Medulla oblongata (tissue), 1 donor: Measurements from ENCODE around the gene ALDH1B1.
"Not testable (repeated sequence)": the region's sequence is repeated elsewhere in the genome, so short reads cannot be mapped to it uniquely, and the experiment has no call there.

Source experiments
- DNase-seq: peaks from one replicate; pipeline ENCODE4 v3.0.0-alpha.2; 2015; ENCODE audit errors: extremely low spot score

The ALDH1B1 gene

GRCh38 chr9:38387066-38387465 is 5.4 kb upstream of the ALDH1B1 start:
- DNase-seq = no peak

DNA sequence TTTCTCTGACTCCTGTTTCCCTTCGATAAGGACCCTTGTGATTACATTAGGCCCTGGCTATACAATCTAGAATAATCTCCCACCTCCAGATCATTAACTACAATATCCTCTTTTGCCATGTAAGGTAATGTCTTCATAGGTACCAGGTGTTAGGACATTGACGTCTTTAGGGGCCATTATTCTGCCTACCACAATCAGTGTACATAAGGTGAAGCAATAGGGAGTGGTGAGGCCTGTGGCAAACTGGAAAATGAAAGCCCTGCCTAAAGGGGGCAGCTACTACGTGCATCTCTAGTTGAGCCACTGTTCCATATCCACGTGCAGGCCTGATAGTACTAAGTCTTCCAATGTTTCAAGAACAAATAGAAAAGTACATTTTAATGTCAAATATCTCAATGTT is 4.8 kb upstream of the ALDH1B1 start:
- no peak for DNase-seq

GRCh38 chr9:38388283-38389223 is 3.9 kb upstream of the ALDH1B1 start:
- no peak for DNase-seq

- DNase-seq = no peak
Measured at GRCh38 chr9:38389313-38389712, 3.2 kb upstream of the ALDH1B1 start.

GRCh38 chr9:38390442-38390841 is 2.1 kb upstream of the ALDH1B1 start:
- no peak for DNase-seq

DNA sequence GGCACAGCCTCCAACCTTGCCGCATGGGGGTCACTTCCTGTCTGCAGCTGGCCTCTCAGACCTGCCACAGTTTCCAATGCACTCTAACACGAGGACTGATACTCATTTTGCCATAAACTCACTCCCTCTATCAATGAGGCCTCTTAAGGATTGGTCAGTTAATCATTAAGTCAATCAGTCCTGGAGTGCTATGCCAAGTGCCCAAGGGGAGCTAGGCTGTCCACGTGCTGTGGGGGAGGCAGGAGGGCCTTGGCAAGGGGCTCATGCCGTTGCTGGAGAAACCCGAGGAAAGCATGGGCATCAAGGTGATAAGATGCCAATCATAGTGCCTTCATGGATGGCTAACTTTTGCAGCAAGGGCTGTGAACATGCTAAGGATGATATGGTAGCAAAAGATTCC is 1.7 kb upstream of the ALDH1B1 start:
- DNase-seq = no peak

DNA sequence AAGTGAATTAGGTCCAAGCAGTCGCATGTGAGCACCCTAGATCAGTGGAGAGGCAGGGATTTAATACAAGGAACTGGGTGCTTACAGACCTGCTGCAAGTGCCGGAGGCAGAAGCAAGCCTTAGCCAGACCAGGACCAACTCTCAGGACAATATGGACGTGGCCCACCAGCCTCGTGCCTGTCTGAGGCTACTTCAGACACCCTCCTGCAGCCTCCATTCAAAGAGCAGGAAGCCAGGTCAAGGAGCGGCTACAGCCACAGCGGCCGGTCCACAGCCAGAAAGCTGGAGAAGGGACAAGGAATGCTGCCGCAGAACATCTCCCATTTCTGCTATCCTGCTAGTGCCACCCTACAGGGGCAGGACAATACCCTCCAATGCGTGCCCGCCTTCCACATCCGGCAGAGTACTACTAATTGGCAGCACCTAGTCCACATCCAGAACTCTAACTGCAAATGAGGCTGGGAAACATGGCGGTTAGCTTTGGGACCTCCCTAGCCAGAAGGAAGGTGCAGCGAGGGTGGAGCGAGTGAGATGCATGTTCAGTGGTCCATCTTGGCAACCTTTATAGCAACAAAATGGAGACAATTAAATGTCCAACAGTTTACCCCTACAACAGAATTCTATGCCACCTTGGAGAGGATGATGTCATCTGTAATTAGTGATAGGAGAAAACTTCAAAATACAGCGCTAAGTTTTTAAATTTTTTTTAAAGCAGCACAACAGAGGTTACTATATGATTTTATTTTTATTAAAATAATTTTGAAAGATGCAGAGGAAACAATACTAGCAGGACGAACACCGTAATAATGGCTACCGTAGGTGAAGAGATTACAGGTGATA is 1.0 kb upstream of the ALDH1B1 start:
- no peak for DNase-seq

DNA sequence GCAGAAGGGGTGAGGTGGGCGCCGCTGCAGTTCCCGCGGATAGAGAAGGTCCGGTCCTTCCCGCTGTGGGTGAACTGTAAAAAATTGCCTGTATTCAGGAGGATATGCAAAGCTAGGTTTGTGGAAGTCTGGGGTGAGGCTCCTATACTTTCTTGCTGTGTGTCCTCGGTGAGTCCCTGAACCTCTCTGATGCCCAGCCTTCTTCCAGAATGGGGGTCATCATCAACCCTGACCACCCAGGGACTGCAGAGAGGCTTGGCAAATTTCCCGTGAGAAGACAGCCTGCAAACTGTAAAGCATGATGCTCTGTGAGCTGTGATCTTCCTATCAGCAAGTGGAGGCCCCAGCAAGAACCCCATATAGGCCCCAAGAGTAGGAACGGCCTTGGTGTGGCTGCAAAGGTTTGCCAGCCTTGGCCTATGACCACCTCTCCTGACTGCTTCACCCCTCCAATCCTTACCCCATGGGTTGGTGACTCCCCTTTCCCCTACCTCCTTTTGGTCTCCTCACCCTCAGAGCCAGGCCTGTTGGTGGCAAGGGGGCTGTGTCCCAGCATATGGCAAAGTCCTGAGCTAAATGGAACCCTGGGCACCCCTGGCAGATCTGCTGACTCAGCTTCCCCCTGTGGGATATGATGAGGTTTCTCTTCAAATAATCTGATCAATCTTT is 760 bp downstream of the ALDH1B1 start:
- DNase-seq = no peak

GRCh38 chr9:38394416-38394815 is 1.9 kb downstream of the ALDH1B1 start:
- no peak for DNase-seq

DNA sequence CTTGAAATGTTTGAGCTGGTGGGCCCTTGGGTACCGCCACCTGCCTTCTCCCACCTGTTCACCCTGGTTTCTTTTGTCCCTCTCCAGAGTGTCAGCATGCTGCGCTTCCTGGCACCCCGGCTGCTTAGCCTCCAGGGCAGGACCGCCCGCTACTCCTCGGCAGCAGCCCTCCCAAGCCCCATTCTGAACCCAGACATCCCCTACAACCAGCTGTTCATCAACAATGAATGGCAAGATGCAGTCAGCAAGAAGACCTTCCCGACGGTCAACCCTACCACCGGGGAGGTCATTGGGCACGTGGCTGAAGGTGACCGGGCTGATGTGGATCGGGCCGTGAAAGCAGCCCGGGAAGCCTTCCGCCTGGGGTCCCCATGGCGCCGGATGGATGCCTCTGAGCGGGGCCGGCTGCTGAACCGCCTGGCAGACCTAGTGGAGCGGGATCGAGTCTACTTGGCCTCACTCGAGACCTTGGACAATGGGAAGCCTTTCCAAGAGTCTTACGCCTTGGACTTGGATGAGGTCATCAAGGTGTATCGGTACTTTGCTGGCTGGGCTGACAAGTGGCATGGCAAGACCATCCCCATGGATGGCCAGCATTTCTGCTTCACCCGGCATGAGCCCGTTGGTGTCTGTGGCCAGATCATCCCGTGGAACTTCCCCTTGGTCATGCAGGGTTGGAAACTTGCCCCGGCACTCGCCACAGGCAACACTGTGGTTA is 3.3 kb downstream of the ALDH1B1 start:
- DNase-seq = no peak

DNA sequence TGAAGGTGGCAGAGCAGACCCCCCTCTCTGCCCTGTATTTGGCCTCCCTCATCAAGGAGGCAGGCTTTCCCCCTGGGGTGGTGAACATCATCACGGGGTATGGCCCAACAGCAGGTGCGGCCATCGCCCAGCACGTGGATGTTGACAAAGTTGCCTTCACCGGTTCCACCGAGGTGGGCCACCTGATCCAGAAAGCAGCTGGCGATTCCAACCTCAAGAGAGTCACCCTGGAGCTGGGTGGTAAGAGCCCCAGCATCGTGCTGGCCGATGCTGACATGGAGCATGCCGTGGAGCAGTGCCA is 3.8 kb downstream of the ALDH1B1 start:
- DNase-seq = no peak

DNA sequence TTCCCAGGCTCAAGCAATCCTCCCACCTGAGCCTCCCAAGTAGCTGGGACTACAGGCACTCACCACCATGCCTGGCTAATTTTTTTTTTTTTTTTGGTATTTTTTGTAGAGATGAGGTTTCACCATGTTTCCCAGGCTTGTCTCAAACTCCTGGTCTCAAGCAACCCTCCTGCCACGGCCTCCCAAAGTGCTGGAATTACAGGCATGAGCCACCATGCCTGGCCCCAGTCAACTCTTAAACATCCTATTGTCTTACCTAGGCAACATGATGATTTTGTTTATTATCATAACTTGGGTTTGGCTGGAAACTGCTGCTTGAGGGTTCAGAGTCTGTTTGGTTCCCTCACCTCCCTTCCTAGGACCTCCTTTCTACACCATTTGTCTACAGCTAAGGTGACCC is 6.7 kb downstream of the ALDH1B1 start:
- not testable (repeated sequence) for DNase-seq

GRCh38 chr9:38401994-38402393 is 9.5 kb downstream of the ALDH1B1 start:
- DNase-seq = no peak

GRCh38 chr9:38404314-38404713 is 11.8 kb downstream of the ALDH1B1 start:
- DNase-seq = no peak

- DNase-seq = no peak
Measured at GRCh38 chr9:38405785-38406184, 13.3 kb downstream of the ALDH1B1 start.

DNA sequence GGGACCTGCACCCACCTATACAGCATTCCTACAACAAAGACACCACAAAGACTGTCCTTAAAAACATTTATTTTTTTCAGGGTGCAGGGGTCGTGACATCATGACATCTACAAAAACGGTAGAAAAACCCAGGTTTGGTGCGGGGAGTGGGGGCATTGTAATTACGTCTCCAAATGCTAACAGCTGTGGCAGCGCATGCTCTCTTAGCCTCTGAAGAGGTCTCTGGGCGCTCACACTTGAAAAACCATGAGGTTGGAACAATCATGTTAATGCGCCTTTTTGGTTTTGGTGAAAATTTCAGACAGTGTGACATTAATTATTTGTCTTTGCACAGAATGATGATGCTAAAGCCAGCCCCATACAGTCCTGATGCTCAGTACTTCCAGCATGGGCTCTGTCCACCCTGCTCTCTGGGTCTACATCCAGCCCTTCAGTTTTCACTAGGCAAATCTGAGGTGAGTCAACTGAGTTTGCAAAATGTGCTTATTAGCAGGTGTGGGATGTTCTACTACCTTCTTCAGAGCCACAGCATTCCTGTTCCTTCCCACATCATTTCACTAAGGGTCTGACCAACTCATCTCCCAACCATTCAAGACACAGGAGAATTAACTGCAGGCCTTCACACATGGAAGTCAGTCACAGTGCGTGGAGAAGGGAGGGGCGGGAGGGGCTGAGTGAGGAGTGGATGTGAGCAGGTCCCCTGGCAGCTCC is 14.1 kb downstream of the ALDH1B1 start:
- DNase-seq = no peak

DNA sequence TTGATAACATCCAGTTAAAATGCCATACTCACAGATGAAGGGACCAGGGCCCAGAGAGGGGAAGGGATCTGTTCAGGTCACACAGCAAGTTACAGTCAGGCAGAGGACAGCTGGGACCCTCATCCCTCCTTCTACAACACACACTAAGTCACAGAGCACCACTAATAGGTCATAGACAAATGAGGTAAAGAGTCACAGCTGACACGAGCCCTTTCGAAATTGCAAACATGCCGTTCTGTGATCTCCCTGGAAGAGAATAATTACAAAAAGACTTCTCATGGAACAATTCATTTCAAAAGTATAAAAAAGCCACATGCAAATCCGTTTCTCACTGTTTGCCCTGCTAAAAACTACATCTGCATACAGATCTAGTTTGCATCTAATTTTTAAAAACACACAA is 16.2 kb downstream of the ALDH1B1 start:
- DNase-seq = no peak

- DNase-seq = no peak
Measured at GRCh38 chr9:38412751-38413150, 20.2 kb downstream of the ALDH1B1 start.

- DNase-seq = no peak
Measured at GRCh38 chr9:38413283-38413682, 20.8 kb downstream of the ALDH1B1 start.

GRCh38 chr9:38414040-38414723 is 21.7 kb downstream of the ALDH1B1 start:
- no peak for DNase-seq

DNA sequence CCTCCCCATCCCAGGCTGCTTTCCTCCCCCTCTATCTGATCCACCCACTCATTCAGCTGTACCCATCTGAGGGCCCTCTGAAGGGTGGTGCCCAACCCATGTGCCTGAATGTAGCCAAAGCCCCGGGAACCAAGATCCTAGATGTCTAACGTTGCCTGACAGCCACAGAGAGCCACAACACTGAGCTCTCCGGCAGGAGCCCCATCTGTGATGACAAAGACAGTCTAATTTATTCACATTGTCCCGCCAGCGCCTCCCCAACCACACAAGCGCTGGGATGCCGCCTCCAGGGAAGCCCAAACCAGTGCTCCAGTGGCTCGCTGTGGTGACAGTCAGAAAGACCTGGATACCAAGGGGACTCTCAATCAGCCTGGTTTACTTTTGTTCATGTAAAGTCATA is 23.4 kb downstream of the ALDH1B1 start:
- no peak for DNase-seq
